Posterior vena cava (tissue), 2 donors: Measurements from ENCODE around the gene PCDHB13. TPM values are rescaled to one million over a fixed set of nuclear protein-coding genes. Genes with fewer than 3 reads are reported as not detected.

Experiments used
- DNase-seq: peaks from one replicate; pipeline ENCODE4 v3.0.0-alpha.2; 2020; ENCODE audit warnings: low spot score
- intact Hi-C, 2 donors: fragments of 100-400 bp; cut with DNase I; formaldehyde crosslinking; loops; one replicate each; pipeline versions ENCODE4 v1.14.1 to v1.14.2; 2022 to 2023
- total RNA-seq, 2 donors: library from RNA; stranded (reverse); fragmentation: NEBNext Ultra II Directional; extraction: Animal tissue kit (Norgen Biotek cat#: 25700); gene quantifications; one replicate each; pipeline ENCODE4 v1.2.1, GENCODE V29; 2021
- donor health status: DM: yes; HTN: yes; CAD: no.
- donor health status: DM: yes; HTN: yes; CAD: no.

The PCDHB13 gene
- total RNA-seq, 2 donors from 2014 or later: 3.9 to 6.4 TPM

GRCh38 chr5:141250576-141250975 is 36.9 kb downstream of the PCDHB13 start:
- DNase-seq: no peak
- intact Hi-C loops: no loop called here

- no peak for DNase-seq
- intact Hi-C loops: no loop called here
Observed at GRCh38 chr5:141258464-141258863, 44.7 kb downstream of the PCDHB13 start.

GRCh38 chr5:141258948-141259347 is 45.2 kb downstream of the PCDHB13 start:
- intact Hi-C loops: no loop called here
- DNase-seq: no peak

GRCh38 chr5:141260458-141261237 is 46.9 kb downstream of the PCDHB13 start:
- DNase-seq: no peak
- intact Hi-C loops: no loop called here

GRCh38 chr5:141261238-141261546 is 47.5 kb downstream of the PCDHB13 start:
- intact Hi-C loops: no loop called here
- no peak for DNase-seq

Other genes starting within 250 kb of the PCDHB13 start
- under 1 TPM; 0.32 to 0.33 TPM for gene PCDHAC2, start 247.4 kb upstream of the PCDHB13 start, total RNA-seq
- not detected for gene PCDHB1, start 162.5 kb upstream of the PCDHB13 start, total RNA-seq
- gene PCDHB2, start 119.3 kb upstream of the PCDHB13 start, total RNA-seq: 1 to 10 TPM; 2.3 to 3.2 TPM
- gene PCDHB3, start 113.4 kb upstream of the PCDHB13 start, total RNA-seq: 1 to 10 TPM; 1.2 to 1.3 TPM
- 1 to 10 TPM; 4.1 to 5.2 TPM for gene PCDHB4, start 92.1 kb upstream of the PCDHB13 start, total RNA-seq
- 1 to 10 TPM; 2.8 to 3.1 TPM for gene PCDHB5, start 78.7 kb upstream of the PCDHB13 start, total RNA-seq
- gene PCDHB6, start 63.9 kb upstream of the PCDHB13 start, total RNA-seq: 1 to 10 TPM in 1 of 2 donors, under 1 TPM in 1; 0.95 to 1.6 TPM
- gene PCDHB7, start 41.3 kb upstream of the PCDHB13 start, total RNA-seq: 1 to 10 TPM; 2.6 to 5.5 TPM
- gene PCDHB8, start 36.1 kb upstream of the PCDHB13 start, total RNA-seq: 1 to 10 TPM; 2.3 to 3.5 TPM
- gene PCDHB16, start 31.5 kb upstream of the PCDHB13 start, total RNA-seq: 1 to 10 TPM; 3.0 to 5.0 TPM
- gene PCDHB9, start 26.8 kb upstream of the PCDHB13 start, total RNA-seq: 1 to 10 TPM; 1.1 to 5.3 TPM
- 1 to 10 TPM; 2.6 to 3.8 TPM for gene PCDHB10, start 21.6 kb upstream of the PCDHB13 start, total RNA-seq
- gene PCDHB11, start 14.3 kb upstream of the PCDHB13 start, total RNA-seq: 1 to 10 TPM; 3.6 to 4.0 TPM
- 1 to 10 TPM; 3.6 to 4.1 TPM for gene PCDHB12, start 5.2 kb upstream of the PCDHB13 start, total RNA-seq
- gene PCDHB14, start 9.4 kb downstream of the PCDHB13 start, total RNA-seq: 1 to 10 TPM; 5.0 to 8.7 TPM
- 1 to 10 TPM; 3.8 to 4.4 TPM for gene PCDHB15, start 31.5 kb downstream of the PCDHB13 start, total RNA-seq
- under 1 TPM; 0.46 to 1.00 TPM for gene SLC25A2, start 90.1 kb downstream of the PCDHB13 start, total RNA-seq
- 10 to 100 TPM; 57.9 to 63.1 TPM for gene TAF7, start 106.9 kb downstream of the PCDHB13 start, total RNA-seq
- gene PCDHGA1, start 116.6 kb downstream of the PCDHB13 start, total RNA-seq: under 1 TPM; 0.81 to 0.93 TPM
- 1 to 10 TPM; 3.7 to 7.4 TPM for gene PCDHGA2, start 124.8 kb downstream of the PCDHB13 start, total RNA-seq
- gene PCDHGA3, start 129.9 kb downstream of the PCDHB13 start, total RNA-seq: 1 to 10 TPM; 2.0 to 3.0 TPM
- 1 to 10 TPM; 2.6 to 2.8 TPM for gene PCDHGB1, start 136.2 kb downstream of the PCDHB13 start, total RNA-seq
- 1 to 10 TPM; 4.7 to 5.5 TPM for gene PCDHGA4, start 141.1 kb downstream of the PCDHB13 start, total RNA-seq
- gene PCDHGB2, start 146.1 kb downstream of the PCDHB13 start, total RNA-seq: 1 to 10 TPM; 4.7 to 5.2 TPM
- 1 to 10 TPM; 3.9 to 5.2 TPM for gene PCDHGA5, start 150.2 kb downstream of the PCDHB13 start, total RNA-seq
- gene PCDHGB3, start 156.3 kb downstream of the PCDHB13 start, total RNA-seq: 1 to 10 TPM; 4.9 to 5.0 TPM
- 1 to 10 TPM; 6.6 to 7.9 TPM for gene PCDHGA6, start 160.0 kb downstream of the PCDHB13 start, total RNA-seq
- gene PCDHGA7, start 168.8 kb downstream of the PCDHB13 start, total RNA-seq: 1 to 10 TPM; 4.0 to 4.3 TPM
- gene PCDHGB4, start 173.8 kb downstream of the PCDHB13 start, total RNA-seq: 1 to 10 TPM; 4.8 to 5.7 TPM
- gene PCDHGA8, start 178.7 kb downstream of the PCDHB13 start, total RNA-seq: 1 to 10 TPM; 2.0 to 2.4 TPM
- 1 to 10 TPM; 8.1 to 9.5 TPM for gene PCDHGB5, start 184.0 kb downstream of the PCDHB13 start, total RNA-seq
- 1 to 10 TPM; 5.6 to 7.2 TPM for gene PCDHGA9, start 188.9 kb downstream of the PCDHB13 start, total RNA-seq
- gene PCDHGB6, start 194.1 kb downstream of the PCDHB13 start, total RNA-seq: 1 to 10 TPM; 6.7 to 8.5 TPM
- gene PCDHGA10, start 199.1 kb downstream of the PCDHB13 start, total RNA-seq: 1 to 10 TPM; 5.7 to 6.6 TPM
- 10 to 100 TPM; 12.2 to 17.1 TPM for gene PCDHGB7, start 203.8 kb downstream of the PCDHB13 start, total RNA-seq
- 1 to 10 TPM; 4.6 to 4.8 TPM for gene PCDHGA11, start 207.1 kb downstream of the PCDHB13 start, total RNA-seq
- gene PCDHGA12, start 216.6 kb downstream of the PCDHB13 start, total RNA-seq: 10 to 100 TPM in 1 of 2 donors, 1 to 10 TPM in 1; 5.2 to 11.6 TPM